ENCODE measurements around the gene ANXA2.

Gene ANXA2

GRCh38 chr15:60375306-60375705 is 22.5 kb downstream of the ANXA2 start:
- DNase-seq (ENCODE audit: low read depth) = no peak
- no peak overlapping the region for H3K4me3 ChIP-seq (ENCODE audit: low read depth, low read length)
- no peak for TF ChIP-seq CTCF (IDR thresholded peaks at IDR 0.05; ENCODE audit: control insufficient read depth, extremely low read depth, insufficient read depth)

- H3K4me3 ChIP-seq (ENCODE audit: low read depth, low read length) = no peak overlapping the region
- TF ChIP-seq CTCF (IDR thresholded peaks at IDR 0.05; ENCODE audit: control insufficient read depth, extremely low read depth, insufficient read depth) = no peak
- DNase-seq (ENCODE audit: low read depth) = peak; percentile 90
Measured at GRCh38 chr15:60374628-60375081, 23.1 kb downstream of the ANXA2 start.

GRCh38 chr15:60374209-60374608 is 23.6 kb downstream of the ANXA2 start:
- TF ChIP-seq CTCF (IDR thresholded peaks at IDR 0.05; ENCODE audit: control insufficient read depth, extremely low read depth, insufficient read depth) = no peak
- H3K4me3 ChIP-seq (ENCODE audit: low read depth, low read length) = no peak overlapping the region
- no peak for DNase-seq (ENCODE audit: low read depth)

GRCh38 chr15:60373745-60374144 is 24.0 kb downstream of the ANXA2 start:
- H3K4me3 ChIP-seq (ENCODE audit: low read depth, low read length) = no peak overlapping the region
- no peak for DNase-seq (ENCODE audit: low read depth)
- no peak for TF ChIP-seq CTCF (IDR thresholded peaks at IDR 0.05; ENCODE audit: control insufficient read depth, extremely low read depth, insufficient read depth)

- no peak overlapping the region for H3K4me3 ChIP-seq (ENCODE audit: low read depth, low read length)
- DNase-seq (ENCODE audit: low read depth) = no peak
Measured at GRCh38 chr15:60373327-60373726, 24.5 kb downstream of the ANXA2 start.

GRCh38 chr15:60372756-60373155 is 25.0 kb downstream of the ANXA2 start:
- H3K4me3 ChIP-seq (ENCODE audit: low read depth, low read length) = no peak overlapping the region
- TF ChIP-seq CTCF (IDR thresholded peaks at IDR 0.05; ENCODE audit: control insufficient read depth, extremely low read depth, insufficient read depth) = no peak

More at GRCh38 chr15:60373327-60373726, 24.5 kb downstream of the ANXA2 start:
- TF ChIP-seq CTCF (IDR thresholded peaks at IDR 0.05; ENCODE audit: control insufficient read depth, extremely low read depth, insufficient read depth) = no peak

GRCh38 chr15:60372227-60372626 is 25.6 kb downstream of the ANXA2 start:
- no peak for TF ChIP-seq CTCF (IDR thresholded peaks at IDR 0.05; ENCODE audit: control insufficient read depth, extremely low read depth, insufficient read depth)
- no peak for DNase-seq (ENCODE audit: low read depth)
- H3K4me3 ChIP-seq (ENCODE audit: low read depth, low read length) = no peak overlapping the region

More at GRCh38 chr15:60372756-60373155, 25.0 kb downstream of the ANXA2 start:
- DNase-seq (ENCODE audit: low read depth) = no peak
